ENCODE results near the gene MGST3. TPM values are rescaled to one million over a fixed set of nuclear protein-coding genes. Genes with fewer than 3 reads are reported as not detected.

MGST3 gene
- total and polyA plus RNA-seq, 2 donors (not counting 1 experiment from before 2014, with no cell fraction given) = 35.6 to 41.7 TPM

DNA sequence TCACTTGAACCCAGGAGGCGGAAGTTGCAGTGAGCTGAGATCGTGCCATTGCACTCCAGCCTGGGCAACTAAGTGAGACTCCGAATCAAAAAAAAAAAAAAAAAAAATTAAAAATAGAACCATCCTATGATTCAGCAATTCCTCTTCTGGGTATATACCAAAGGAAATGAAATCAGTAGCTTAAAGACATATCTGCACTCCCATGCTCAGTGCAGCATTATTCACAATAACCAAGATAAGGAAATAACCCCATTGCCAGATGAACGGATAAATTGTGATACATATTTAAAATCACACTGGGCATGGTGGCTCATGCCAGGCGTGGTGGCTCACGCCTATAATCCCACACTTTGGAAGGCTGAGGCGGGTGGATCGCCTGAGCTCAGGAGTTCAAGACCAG, 43.6 kb downstream of the MGST3 start:
- Histone ChIP-seq H3K4me2 (replicated peaks; ENCODE audit: low read depth, low read length, poor library complexity, severe bottlenecking) (no peak overlapping the region), H4K20me1 (ENCODE audit: control insufficient read depth, insufficient read depth, low read length, poor library complexity, severe bottlenecking) (no peaks in the 10 kb centered on the region), H3K9me3 (ENCODE audit: control extremely low read depth in 1 of 3, control insufficient read depth in 2 of 3, insufficient read depth in 1 of 3, low read length in 2 of 3) (no peaks in the 10 kb centered on the region), H3K4me3 (ENCODE audit: control extremely low read depth in 1 of 5, extremely low read depth in 1 of 5, insufficient read depth in 1 of 5, low read depth in 2 of 5, low read length in 4 of 5) (no peak overlapping the region), H2AFZ (ENCODE audit: insufficient read depth, low read depth, low read length, poor library complexity, severe bottlenecking) (no peak overlapping the region), H3K4me1 (ENCODE audit: control insufficient read depth in 2 of 2, insufficient read depth in 2 of 2, low read length in 2 of 2) (no peaks in the 10 kb centered on the region), H3K79me2 (ENCODE audit: control insufficient read depth, insufficient read depth, low read length) (peaks cover 9% of the 10 kb centered on the region), H3K27ac (ENCODE audit: low read length in 2 of 2) (no peak overlapping the region), H3K36me3 (replicated peaks in 1 of 2; ENCODE audit: control extremely low read depth in 1 of 2, control insufficient read depth in 1 of 2, extremely low read depth in 1 of 2, insufficient read depth in 2 of 2, low read length in 1 of 2) (peaks cover 18 to 60% of the 10 kb centered on the region in 2 experiments), H3K27me3 (replicated peaks in 1 of 4; ENCODE audit: control extremely low read depth in 1 of 4, control insufficient read depth in 3 of 4, insufficient read depth in 4 of 4, low read length in 3 of 4) (no peaks in the 10 kb centered on the region), H3K9ac (ENCODE audit: low read length) (no peak overlapping the region)
- H3K4me1 Mint-ChIP-seq = no peaks in the 10 kb centered on the region
- H3K27me3 Mint-ChIP-seq = no peaks in the 10 kb centered on the region
- POLR2A ChIA-PET = no interaction called here
- TF ChIP-seq, protein P1, sequence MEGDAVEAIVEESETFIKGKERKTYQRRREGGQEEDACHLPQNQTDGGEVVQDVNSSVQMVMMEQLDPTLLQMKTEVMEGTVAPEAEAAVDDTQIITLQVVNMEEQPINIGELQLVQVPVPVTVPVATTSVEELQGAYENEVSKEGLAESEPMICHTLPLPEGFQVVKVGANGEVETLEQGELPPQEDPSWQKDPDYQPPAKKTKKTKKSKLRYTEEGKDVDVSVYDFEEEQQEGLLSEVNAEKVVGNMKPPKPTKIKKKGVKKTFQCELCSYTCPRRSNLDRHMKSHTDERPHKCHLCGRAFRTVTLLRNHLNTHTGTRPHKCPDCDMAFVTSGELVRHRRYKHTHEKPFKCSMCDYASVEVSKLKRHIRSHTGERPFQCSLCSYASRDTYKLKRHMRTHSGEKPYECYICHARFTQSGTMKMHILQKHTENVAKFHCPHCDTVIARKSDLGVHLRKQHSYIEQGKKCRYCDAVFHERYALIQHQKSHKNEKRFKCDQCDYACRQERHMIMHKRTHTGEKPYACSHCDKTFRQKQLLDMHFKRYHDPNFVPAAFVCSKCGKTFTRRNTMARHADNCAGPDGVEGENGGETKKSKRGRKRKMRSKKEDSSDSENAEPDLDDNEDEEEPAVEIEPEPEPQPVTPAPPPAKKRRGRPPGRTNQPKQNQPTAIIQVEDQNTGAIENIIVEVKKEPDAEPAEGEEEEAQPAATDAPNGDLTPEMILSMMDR (IDR thresholded peaks at IDR 0.05) = no peak
- no peak for TF ChIP-seq EZH2 (IDR thresholded peaks at IDR 0.05; ENCODE audit: borderline replicate concordance, insufficient read depth, low read depth, low read length, poor library complexity, severe bottlenecking)
- H3K4me3 Mint-ChIP-seq = no peak overlapping the region
- ATAC-seq (ENCODE audit: low read depth) = no peak
- intact Hi-C loops (cut with micrococcal nuclease) = no loop called here
- H3K27ac Mint-ChIP-seq = no peak overlapping the region
- CTCF ChIA-PET = interaction anchor here (0.8 to 1.2 kb wide), 2 partner anchors 12 to 27 kb away, joined by 3 to 4 read pairs; no protein-coding TSS in a partner anchor
- H3K9me3 Mint-ChIP-seq (ENCODE audit: insufficient read depth) = no peaks in the 10 kb centered on the region
- DNase-seq = no peak
- 100% methylated on average over 4 of the region's 8 CpGs for WGBS (ENCODE audit: insufficient coverage)

DNA sequence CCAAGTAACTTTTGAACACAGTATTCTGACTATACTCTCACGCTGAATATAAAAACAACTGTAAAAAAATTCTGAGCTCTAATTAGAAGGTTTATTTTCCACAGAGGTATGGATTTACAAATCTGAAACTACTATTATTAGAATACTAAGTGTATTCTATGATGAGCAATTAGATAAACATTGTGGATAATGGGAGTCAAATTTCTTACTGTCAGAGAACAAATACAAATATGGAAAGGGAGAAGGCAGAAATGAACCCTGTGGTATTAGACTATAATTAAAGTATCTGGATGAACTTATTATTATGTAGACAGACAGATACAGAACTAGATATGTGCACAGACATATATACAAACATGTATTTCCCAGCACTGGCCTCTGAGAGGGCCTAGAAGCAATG, 44.8 kb downstream of the MGST3 start:
- Mint-ChIP-seq H3K27ac (no peak overlapping the region), H3K9me3 (ENCODE audit: insufficient read depth) (no peaks in the 10 kb centered on the region), H3K4me1 (no peaks in the 10 kb centered on the region), H3K27me3 (no peaks in the 10 kb centered on the region), H3K4me3 (no peak overlapping the region)
- Histone ChIP-seq H2AFZ (ENCODE audit: insufficient read depth, low read depth, low read length, poor library complexity, severe bottlenecking) (no peak overlapping the region), H3K4me2 (replicated peaks; ENCODE audit: low read depth, low read length, poor library complexity, severe bottlenecking) (no peak overlapping the region), H3K36me3 (replicated peaks in 1 of 2; ENCODE audit: control extremely low read depth in 1 of 2, control insufficient read depth in 1 of 2, extremely low read depth in 1 of 2, insufficient read depth in 2 of 2, low read length in 1 of 2) (peaks cover 20 to 69% of the 10 kb centered on the region in 2 experiments), H3K9me3 (ENCODE audit: control extremely low read depth in 1 of 3, control insufficient read depth in 2 of 3, insufficient read depth in 1 of 3, low read length in 2 of 3) (no peaks in the 10 kb centered on the region), H3K4me1 (ENCODE audit: control insufficient read depth in 2 of 2, insufficient read depth in 2 of 2, low read length in 2 of 2) (no peaks in the 10 kb centered on the region), H3K4me3 (ENCODE audit: control extremely low read depth in 1 of 5, extremely low read depth in 1 of 5, insufficient read depth in 1 of 5, low read depth in 2 of 5, low read length in 4 of 5) (no peak overlapping the region), H3K27ac (ENCODE audit: low read length in 2 of 2) (no peak overlapping the region), H3K9ac (ENCODE audit: low read length) (no peak overlapping the region), H3K79me2 (ENCODE audit: control insufficient read depth, insufficient read depth, low read length) (peaks cover 8% of the 10 kb centered on the region), H3K27me3 (replicated peaks in 1 of 4; ENCODE audit: control extremely low read depth in 1 of 4, control insufficient read depth in 3 of 4, insufficient read depth in 4 of 4, low read length in 3 of 4) (no peaks in the 10 kb centered on the region), H4K20me1 (ENCODE audit: control insufficient read depth, insufficient read depth, low read length, poor library complexity, severe bottlenecking) (no peaks in the 10 kb centered on the region)
- intact Hi-C loops (cut with micrococcal nuclease) = no loop called here
- ChIA-PET CTCF (no interaction called here), POLR2A (no interaction called here)
- ATAC-seq (ENCODE audit: low read depth) (no peak), DNase-seq (no peak)
- WGBS (ENCODE audit: insufficient coverage) = no CpG with 5 or more reads among the region's 1 CpG
- no peak for TF ChIP-seq EZH2 (IDR thresholded peaks at IDR 0.05; ENCODE audit: borderline replicate concordance, insufficient read depth, low read depth, low read length, poor library complexity, severe bottlenecking)
- TF ChIP-seq, protein P1 (IDR thresholded peaks at IDR 0.05) = no peak

All from B cell (primary cell).